H9 (cell line): Measurements from ENCODE around the gene PRR9. TPM values are rescaled to one million over a fixed set of nuclear protein-coding genes. Genes with fewer than 3 reads are reported as not detected.

Experiments
- DNase-seq: peaks from one replicate; pipeline ENCODE4 v3.0.0-alpha.2; 2017
- H2AFZ ChIP-seq: one replicate; pipeline ENCODE4 v1.6.1; 2013; ENCODE audit warnings: mild to moderate bottlenecking, low read length, control low read depth, moderate library complexity
- H2AK5ac ChIP-seq: 2 replicates; pipeline ENCODE4 v1.6.1; 2013; ENCODE audit warnings: low read length, control low read depth, mixed read lengths; ENCODE audit not compliant: insufficient read length
- H2BK120ac ChIP-seq: one replicate; pipeline ENCODE4 v1.6.1; 2013; ENCODE audit warnings: low read depth, mild to moderate bottlenecking, low read length, control low read depth, inconsistent platforms; ENCODE audit not compliant: poor library complexity, severe bottlenecking
- H2BK12ac ChIP-seq: 2 replicates; pipeline ENCODE4 v1.6.1; 2013; ENCODE audit warnings: low read length, control low read depth, mixed read lengths, low read depth; ENCODE audit not compliant: insufficient read length
- H2BK15ac ChIP-seq: 2 replicates; pipeline ENCODE4 v1.6.1; 2013; ENCODE audit warnings: low read depth, low read length, control low read depth
- H2BK20ac ChIP-seq: one replicate; pipeline ENCODE4 v1.6.1; 2013; ENCODE audit warnings: low read depth, mild to moderate bottlenecking, low read length, control low read depth, inconsistent platforms; ENCODE audit not compliant: poor library complexity, severe bottlenecking
- H2BK5ac ChIP-seq: 2 replicates; pipeline ENCODE4 v1.6.1; 2013; ENCODE audit warnings: low read length, control low read depth, mixed read lengths; ENCODE audit not compliant: insufficient read length
- H3K14ac ChIP-seq: 2 replicates; pipeline ENCODE4 v1.6.1; 2013; ENCODE audit warnings: low read length, control low read depth; ENCODE audit not compliant: insufficient read depth
- H3K18ac ChIP-seq: 2 replicates; pipeline ENCODE4 v1.6.1; 2013; ENCODE audit warnings: low read depth, mild to moderate bottlenecking, mixed read lengths, low read length, control low read depth; ENCODE audit not compliant: insufficient read length
- H3K23ac ChIP-seq: 2 replicates; pipeline ENCODE4 v1.6.1; 2013; ENCODE audit warnings: low read length, control low read depth, mixed read lengths, low read depth; ENCODE audit not compliant: insufficient read length
- H3K23me2 ChIP-seq: 2 replicates; pipeline ENCODE4 v1.6.1; 2013; ENCODE audit warnings: low read depth, mild to moderate bottlenecking, mixed read lengths, low read length, control low read depth; ENCODE audit not compliant: insufficient read length, poor library complexity, severe bottlenecking
- H3K27ac ChIP-seq: 2 replicates; pipeline ENCODE4 v1.5.1; 2013; ENCODE audit warnings: low read length, control low read depth, mixed read lengths, low read depth; ENCODE audit not compliant: insufficient read length
- H3K27me3 ChIP-seq: 2 replicates; pipeline ENCODE4 v1.6.1; 2013; ENCODE audit warnings: low read length, control low read depth, inconsistent platforms; ENCODE audit not compliant: insufficient read depth
- H3K4ac ChIP-seq: 2 replicates; pipeline ENCODE4 v1.6.1; 2013; ENCODE audit warnings: low read depth, mild to moderate bottlenecking, control low read depth, inconsistent platforms, low read length, moderate library complexity
- H3K4me1 ChIP-seq: 2 replicates; pipeline ENCODE4 v1.6.1; 2013; ENCODE audit warnings: low read length, control low read depth, inconsistent platforms; ENCODE audit not compliant: insufficient read depth
- H3K4me2 ChIP-seq: 2 replicates; pipeline ENCODE4 v1.6.1; 2013; ENCODE audit warnings: low read length, control low read depth, mixed read lengths; ENCODE audit not compliant: insufficient read length, insufficient read depth
- H3K56ac ChIP-seq: 2 replicates; pipeline ENCODE4 v1.6.1; 2013; ENCODE audit warnings: low read depth, mild to moderate bottlenecking, mixed read lengths, low read length, control low read depth; ENCODE audit not compliant: insufficient read length
- H3K79me1 ChIP-seq: 2 replicates; pipeline ENCODE4 v1.6.1; 2013; ENCODE audit warnings: low read depth, mild to moderate bottlenecking, moderate library complexity, low read length, control low read depth, inconsistent platforms; ENCODE audit not compliant: insufficient read depth, poor library complexity, severe bottlenecking
- H3K79me2 ChIP-seq: 2 replicates; pipeline ENCODE4 v1.6.1; 2013; ENCODE audit warnings: low read length, control low read depth, inconsistent platforms; ENCODE audit not compliant: insufficient read depth
- H3K9ac ChIP-seq: 2 replicates; pipeline ENCODE4 v1.6.1; 2013; ENCODE audit warnings: low read length, control low read depth, mixed read lengths; ENCODE audit not compliant: insufficient read length; ENCODE audit errors: extremely low read depth
- H3K9me3 ChIP-seq: one replicate; pipeline ENCODE4 v1.6.1; 2013; ENCODE audit warnings: low read depth, low read length, inconsistent platforms; ENCODE audit not compliant: control insufficient read depth
- H3T11ph ChIP-seq: one replicate; pipeline ENCODE4 v1.6.1; 2013; ENCODE audit warnings: mild to moderate bottlenecking, low read length, control low read depth, inconsistent platforms
- H4K20me1 ChIP-seq: one replicate; pipeline ENCODE4 v1.6.1; 2013; ENCODE audit not compliant: control insufficient read depth, insufficient read length, insufficient read depth
- H4K5ac ChIP-seq: 2 replicates; pipeline ENCODE4 v1.6.1; 2013; ENCODE audit warnings: low read depth, mild to moderate bottlenecking, mixed read lengths, low read length, control low read depth; ENCODE audit not compliant: insufficient read length
- H4K8ac ChIP-seq: replicated peaks from 2 replicates; pipeline ENCODE4 v1.6.1; 2013; ENCODE audit warnings: low read length, control low read depth, mixed read lengths, low read depth; ENCODE audit not compliant: insufficient read length
- H4K91ac ChIP-seq: 2 replicates; pipeline ENCODE4 v1.6.1; 2013; ENCODE audit warnings: low read depth, mild to moderate bottlenecking, moderate library complexity, mixed read lengths, low read length, control low read depth; ENCODE audit not compliant: insufficient read length
- H3K27ac Mint-ChIP-seq, 3 experiments: 2 replicates in 2 of 3; 3 replicates in 1 of 3; pipeline ENCODE4 v1.8.0; 2020 to 2021; ENCODE audit warnings: mixed read lengths in 3 of 3, mild to moderate bottlenecking in 1 of 3, moderate library complexity in 1 of 3
- H3K27me3 Mint-ChIP-seq: 2 replicates; pipeline ENCODE4 v1.8.0; 2021; ENCODE audit warnings: low read depth, mild to moderate bottlenecking, moderate library complexity, mixed read lengths
- H3K36me3 Mint-ChIP-seq, 3 experiments: 2 replicates in 2 of 3; 3 replicates in 1 of 3; pipeline ENCODE4 v1.8.0; 2020 to 2021; ENCODE audit warnings: low read depth in 3 of 3, mixed read lengths in 3 of 3; ENCODE audit not compliant: insufficient read depth in 1 of 3
- H3K4me1 Mint-ChIP-seq, 2 experiments: 2 replicates each; pipeline ENCODE4 v1.8.0; 2020; ENCODE audit warnings: mixed read lengths in 2 of 2
- H3K4me3 Mint-ChIP-seq, 2 experiments: 2 replicates in 1 of 2; 3 replicates in 1 of 2; pipeline ENCODE4 v1.8.0; 2020 to 2021; ENCODE audit warnings: mild to moderate bottlenecking in 2 of 2, mixed read lengths in 2 of 2, moderate library complexity in 1 of 2
- H3K9me3 Mint-ChIP-seq, 2 experiments: 2 replicates in 1 of 2; 3 replicates in 1 of 2; pipeline ENCODE4 v1.8.0; 2020; ENCODE audit warnings: mild to moderate bottlenecking in 2 of 2, mixed read lengths in 2 of 2, moderate library complexity in 1 of 2
- CTCF ChIP-seq: fragments of 200-600 bp; sonication (generic); conservative IDR thresholded peaks from 3 replicates; pipeline ENCODE4 v1.8.0; 2021; ENCODE audit warnings: antibody characterized with exemption, mild to moderate bottlenecking
- WGBS: extraction: QIAGEN DNeasy Blood & Tissue Kit; methylation state at CpG from one replicate; pipeline ENCODE4 v1.1.7; 2013; ENCODE audit warnings: missing lambda C conversion rate, low lambda C conversion rate, mixed read lengths; ENCODE audit not compliant: insufficient read length; ENCODE audit errors: extremely low coverage; 5-methylcytosine and 5-hydroxymethylcytosine counted together
- total RNA-seq: library from RNA; stranded (reverse); gene quantifications from 2 replicates; pipeline ENCODE4 v1.2.1, GENCODE V29; 2021

Gene PRR9
- total RNA-seq, 1 experiment from 2014 or later: not detected

DNA sequence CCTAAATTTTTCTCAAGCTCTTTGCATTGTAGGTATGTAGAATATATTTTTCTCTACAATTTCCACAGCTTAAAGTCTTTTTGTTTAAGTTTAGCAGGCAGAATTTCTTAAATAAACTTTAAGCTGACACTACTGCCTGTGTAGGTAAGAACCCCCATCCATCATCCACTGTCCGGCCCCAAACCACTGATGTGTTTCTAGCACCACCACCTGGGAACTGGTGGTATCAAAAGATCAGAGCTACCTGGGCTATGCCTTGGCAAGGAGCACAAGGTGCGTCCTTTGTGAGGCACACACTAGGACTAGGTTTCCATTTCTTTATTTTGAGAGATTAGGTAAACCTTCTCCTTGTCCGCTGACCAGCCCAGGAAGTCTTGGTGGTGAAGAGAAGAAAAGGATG lies 24.7 kb upstream of the PRR9 start:
- Histone ChIP-seq H3K4ac (no peak overlapping the region), H2BK120ac (no peak overlapping the region), H3K4me1 (no peaks in the 10 kb centered on the region; the same call in 1 of the 2 replicates), H4K8ac (no peak overlapping the region), H3K56ac (no peak overlapping the region), H2BK5ac (no peak overlapping the region), H2BK20ac (no peak overlapping the region), H3K14ac (no peak overlapping the region), H3K4me2 (no peak overlapping the region), H3K18ac (no peak overlapping the region), H3K9ac (no peak overlapping the region), H4K5ac (no peak overlapping the region), H2BK12ac (no peak overlapping the region), H3K23ac (no peak overlapping the region), H3K9me3 (no peaks in the 10 kb centered on the region), H2BK15ac (no peak overlapping the region), H3T11ph (no peak overlapping the region), H4K20me1 (no peaks in the 10 kb centered on the region), H2AK5ac (no peak overlapping the region), H3K27me3 (no peaks in the 10 kb centered on the region), H3K23me2 (no peaks in the 10 kb centered on the region), H2AFZ (no peak overlapping the region), H3K79me1 (no peaks in the 10 kb centered on the region), H3K79me2 (no peaks in the 10 kb centered on the region), H3K27ac (no peak overlapping the region), H4K91ac (no peak overlapping the region)
- peaks cover 4 to 17% of the 10 kb centered on the region in 2 experiments for H3K4me1 Mint-ChIP-seq
- WGBS: no CpG with 5 or more reads among the region's 3 CpGs
- no peak overlapping the region for H3K4me3 Mint-ChIP-seq
- no peaks in the 10 kb centered on the region; a peak in 2 of 7 replicates for H3K36me3 Mint-ChIP-seq
- DNase-seq: peak; percentile 43
- no peak overlapping the region for H3K27ac Mint-ChIP-seq
- peaks cover 3% of the 10 kb centered on the region for H3K27me3 Mint-ChIP-seq
- H3K9me3 Mint-ChIP-seq: peaks cover 4 to 11% of the 10 kb centered on the region in 2 experiments; a peak in 4 of 5 replicates
- TF ChIP-seq CTCF: peak; percentile 91
